ENCODE results near the gene TPRA1. TPM values are rescaled to one million over a fixed set of nuclear protein-coding genes. Genes with fewer than 3 reads are reported as not detected.

Gene TPRA1
- total and polyA plus RNA-seq, 10 donors = 16.1 to 42.3 (median 29.6) TPM

DNA sequence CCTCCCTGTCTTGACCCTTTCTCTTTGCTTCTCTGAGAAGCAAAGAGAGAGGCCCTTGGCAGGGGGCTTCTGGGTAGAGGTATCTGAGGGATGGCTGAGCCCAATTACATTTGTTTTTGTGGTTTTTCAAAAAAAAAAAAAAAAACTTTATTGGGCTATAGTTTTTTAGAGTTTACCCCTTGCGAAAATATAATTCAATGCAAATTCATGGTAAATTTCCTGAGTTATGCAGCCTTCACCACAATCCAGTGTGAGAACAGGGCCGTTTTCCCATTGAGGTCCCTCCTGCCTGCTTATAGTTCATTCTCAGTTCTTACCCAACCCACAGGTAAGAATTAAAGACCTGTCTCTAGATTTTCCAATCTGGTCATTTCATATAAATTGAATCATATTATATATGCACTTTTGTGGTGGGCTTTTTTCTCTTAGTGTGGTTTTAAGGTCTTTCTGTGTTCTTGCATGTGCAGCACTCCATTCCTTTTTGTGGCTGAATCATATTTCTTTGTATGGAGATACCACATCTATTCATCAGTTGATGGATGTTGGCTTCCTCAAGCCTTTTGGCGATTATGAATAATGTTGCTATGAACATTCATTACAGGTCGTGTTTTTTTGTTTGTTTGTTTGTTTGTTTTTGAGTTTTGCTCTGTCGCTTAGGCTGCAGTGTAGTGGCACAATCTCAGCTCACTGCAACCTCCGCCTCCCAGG, 10.4 kb upstream of the TPRA1 start:
- no peaks in the 10 kb centered on the region for H3K9me3 ChIP-seq
- WGBS, 5 donors = 77 to 86% (median 79%) methylated on average over 6 of the region's 6 CpGs
- H3K27me3 ChIP-seq (replicated peaks in 1 of 7) = no peaks in the 10 kb centered on the region

DNA sequence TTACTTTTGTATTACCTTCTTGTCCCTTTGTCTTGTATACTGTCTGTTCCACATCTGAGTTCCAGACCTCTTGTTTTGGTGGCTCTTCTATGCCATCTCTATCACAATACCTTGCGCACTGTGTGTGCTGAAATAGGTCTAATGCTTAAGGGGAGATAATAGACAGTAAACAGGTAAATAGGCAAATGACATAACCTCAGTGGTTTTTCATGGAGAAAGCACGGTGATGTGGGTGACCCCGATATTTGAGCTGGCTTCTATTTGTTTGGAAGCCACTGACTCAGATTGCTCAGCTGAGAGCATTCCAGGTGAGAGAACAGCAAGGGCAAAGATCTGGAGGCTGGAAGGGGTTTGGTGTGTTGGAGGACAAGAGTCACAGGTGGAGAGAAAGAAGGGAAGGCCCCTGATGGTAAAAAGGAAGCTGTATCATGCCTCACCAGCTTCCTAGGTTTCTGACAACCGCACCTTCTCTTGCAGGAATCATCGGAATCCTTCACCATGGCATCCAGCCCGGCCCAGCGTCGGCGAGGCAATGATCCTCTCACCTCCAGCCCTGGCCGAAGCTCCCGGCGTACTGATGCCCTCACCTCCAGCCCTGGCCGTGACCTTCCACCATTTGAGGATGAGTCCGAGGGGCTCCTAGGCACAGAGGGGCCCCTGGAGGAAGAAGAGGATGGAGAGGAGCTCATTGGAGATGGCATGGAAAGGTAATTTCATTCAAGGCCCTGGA, 8.5 kb upstream of the TPRA1 start:
- Histone ChIP-seq H3K27me3 (replicated peaks in 1 of 7) (no peaks in the 10 kb centered on the region), H3K4me3 (peak overlapping the region in 7 of 8 donors; percentile 60 to 73 (median 69)), H3K4me1 (peaks cover 0 to 42% (median 22%) of the 10 kb centered on the region in 6 donors), H3K9me3 (no peaks in the 10 kb centered on the region), H3K27ac (peak overlapping the region; percentile 5 to 86 (median 74)), H3K36me3 (peaks cover 0 to 38% (median 0%) of the 10 kb centered on the region in 6 donors)
- no peak for TF ChIP-seq POLR2A (IDR thresholded peaks at IDR 0.05)
- TF ChIP-seq, protein P1, sequence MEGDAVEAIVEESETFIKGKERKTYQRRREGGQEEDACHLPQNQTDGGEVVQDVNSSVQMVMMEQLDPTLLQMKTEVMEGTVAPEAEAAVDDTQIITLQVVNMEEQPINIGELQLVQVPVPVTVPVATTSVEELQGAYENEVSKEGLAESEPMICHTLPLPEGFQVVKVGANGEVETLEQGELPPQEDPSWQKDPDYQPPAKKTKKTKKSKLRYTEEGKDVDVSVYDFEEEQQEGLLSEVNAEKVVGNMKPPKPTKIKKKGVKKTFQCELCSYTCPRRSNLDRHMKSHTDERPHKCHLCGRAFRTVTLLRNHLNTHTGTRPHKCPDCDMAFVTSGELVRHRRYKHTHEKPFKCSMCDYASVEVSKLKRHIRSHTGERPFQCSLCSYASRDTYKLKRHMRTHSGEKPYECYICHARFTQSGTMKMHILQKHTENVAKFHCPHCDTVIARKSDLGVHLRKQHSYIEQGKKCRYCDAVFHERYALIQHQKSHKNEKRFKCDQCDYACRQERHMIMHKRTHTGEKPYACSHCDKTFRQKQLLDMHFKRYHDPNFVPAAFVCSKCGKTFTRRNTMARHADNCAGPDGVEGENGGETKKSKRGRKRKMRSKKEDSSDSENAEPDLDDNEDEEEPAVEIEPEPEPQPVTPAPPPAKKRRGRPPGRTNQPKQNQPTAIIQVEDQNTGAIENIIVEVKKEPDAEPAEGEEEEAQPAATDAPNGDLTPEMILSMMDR (IDR thresholded peaks at IDR 0.05 in 8 of 11, conservative IDR thresholded peaks at IDR 0.05 in 3 of 11) = no peak
- no peak for TF ChIP-seq POLR2AphosphoS5 (IDR thresholded peaks at IDR 0.05)
- no peak for DNase-seq
- intact Hi-C loops (cut with DNase I; ENCODE audit: low total_unique reads) = no loop called here
- WGBS, 5 donors = 51 to 73% (median 63%) methylated on average over 13 to 14 of the region's 14 CpGs

More for the DNA sequence above, 10.4 kb upstream of the TPRA1 start:
- TF ChIP-seq POLR2AphosphoS5 (IDR thresholded peaks at IDR 0.05) = no peak
- no peak for TF ChIP-seq POLR2A (IDR thresholded peaks at IDR 0.05)
- TF ChIP-seq, protein P1 (IDR thresholded peaks at IDR 0.05 in 8 of 11, conservative IDR thresholded peaks at IDR 0.05 in 3 of 11) = no peak
- Histone ChIP-seq H3K4me3 (no peak overlapping the region), H3K4me1 (peaks cover 0 to 42% (median 22%) of the 10 kb centered on the region in 6 donors), H3K27ac (no peak overlapping the region), H3K36me3 (peaks cover 0 to 57% (median 13%) of the 10 kb centered on the region in 6 donors)
- no peak for DNase-seq
- intact Hi-C loops (cut with DNase I; ENCODE audit: low total_unique reads) = no loop called here

DNA sequence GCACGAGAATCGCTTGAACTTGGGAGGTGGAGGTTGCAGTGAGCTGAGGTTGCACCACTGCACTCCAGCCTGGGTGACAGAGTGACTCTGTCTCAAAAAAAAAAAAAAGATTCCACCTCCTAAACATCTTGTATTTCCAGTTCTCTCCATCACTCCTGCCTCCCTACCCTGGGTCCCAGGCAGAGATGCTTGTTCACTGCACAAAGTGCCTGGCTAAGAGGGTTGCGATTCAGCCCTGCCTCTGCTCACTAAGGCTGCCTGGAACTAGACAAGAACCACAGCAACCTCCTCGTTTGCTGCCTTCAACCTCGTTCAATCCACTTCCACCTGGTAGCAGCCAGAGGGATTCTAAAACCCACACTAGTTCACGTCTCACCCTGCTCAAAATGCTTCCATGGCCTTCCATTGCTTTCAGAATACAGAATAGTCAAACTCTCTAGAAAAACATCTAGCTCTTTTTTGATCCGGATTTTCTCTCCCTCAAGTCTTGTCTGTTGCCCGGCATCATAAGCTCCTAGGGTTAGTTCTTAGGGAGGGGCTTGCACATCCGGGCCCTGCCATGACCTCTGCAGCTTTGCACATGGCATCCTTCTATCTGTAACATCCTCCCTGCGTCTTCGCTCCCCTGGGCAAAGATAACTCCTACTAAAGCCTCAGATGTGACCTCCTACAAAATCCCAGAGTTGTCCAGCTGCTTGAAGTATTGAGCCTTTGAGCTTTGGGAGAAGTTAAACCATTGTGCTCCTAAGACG, 6.7 kb upstream of the TPRA1 start:
- Histone ChIP-seq H3K27ac (peak overlapping the region in 4 of 8 donors; percentile 42 to 86 (median 78)), H3K36me3 (peaks cover 0 to 20% (median 0%) of the 10 kb centered on the region in 6 donors), H3K27me3 (replicated peaks in 1 of 7) (no peaks in the 10 kb centered on the region), H3K4me1 (peaks cover 0 to 42% (median 22%) of the 10 kb centered on the region in 6 donors), H3K9me3 (no peaks in the 10 kb centered on the region), H3K4me3 (peak overlapping the region in 4 of 8 donors; percentile 60 to 72 (median 68))
- intact Hi-C loops (cut with DNase I; ENCODE audit: low total_unique reads) = no loop called here
- no peak for DNase-seq
- no peak for TF ChIP-seq POLR2A (IDR thresholded peaks at IDR 0.05)
- TF ChIP-seq POLR2AphosphoS5 (IDR thresholded peaks at IDR 0.05) = no peak
- 66 to 84% (median 78%) methylated on average over 12 of the region's 12 CpGs for whole genome bisulfite sequencing, 5 donors

DNA sequence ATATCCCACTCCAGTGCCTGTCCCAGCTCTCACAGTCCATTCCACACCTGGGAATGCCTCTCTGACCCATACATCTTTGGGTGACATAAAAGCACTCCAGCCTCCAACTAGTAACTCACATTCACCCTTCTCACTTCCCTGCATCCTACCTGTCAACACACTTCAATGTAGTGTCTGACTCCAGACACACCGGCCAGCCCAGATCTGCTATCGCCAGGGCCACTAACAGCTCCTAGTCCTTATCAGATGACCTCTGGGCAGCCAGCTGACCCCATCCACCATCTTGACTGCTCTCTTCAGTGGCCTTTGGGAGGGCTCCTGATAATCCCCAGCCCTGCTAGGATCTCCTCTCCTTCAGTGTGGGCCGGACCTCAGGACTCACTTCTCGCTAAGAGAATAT, 4.8 kb upstream of the TPRA1 start:
- no peak overlapping the region for H3K4me3 ChIP-seq
- H3K27me3 ChIP-seq (replicated peaks in 1 of 7) = no peaks in the 10 kb centered on the region
- no peak overlapping the region for H3K27ac ChIP-seq
- H3K4me1 ChIP-seq = peaks cover 10 to 43% (median 31%) of the 10 kb centered on the region in 6 donors
- TF ChIP-seq, protein P1 (IDR thresholded peaks at IDR 0.05 in 8 of 11, conservative IDR thresholded peaks at IDR 0.05 in 3 of 11) = no peak
- peaks cover 0 to 8% (median 0%) of the 10 kb centered on the region in 6 donors for H3K36me3 ChIP-seq
- H3K9me3 ChIP-seq = no peaks in the 10 kb centered on the region
- no peak for DNase-seq
- 81 to 96% (median 88%) methylated on average over 4 of the region's 4 CpGs for WGBS, 5 donors
- intact Hi-C loops (cut with DNase I; ENCODE audit: low total_unique reads) = no loop called here
